K562 (cell line): Measurements from ENCODE around the gene MTMR12.
"Not testable (repeated sequence)": the region's sequence is repeated elsewhere in the genome, so short reads cannot be mapped to it uniquely, and the experiment has no call there.

ENCODE experiments used
- E4F1 ChIP-seq: fragments of 250-450 bp; sonication (Bioruptor Pico); IDR thresholded peaks from 2 replicates; pipeline ENCODE4 v1.5.0; 2021; ENCODE audit warnings: mild to moderate bottlenecking, borderline replicate concordance
- MYNN ChIP-seq, 2 experiments: sonication (generic); formaldehyde crosslinking in 1 of 2; IDR thresholded peaks; 2 replicates each; pipeline versions ENCODE4 v1.5.0 to v1.6.1; 2016 to 2020; ENCODE audit warnings: antibody characterized with exemption in 1 of 2, missing genetic modification reagents in 1 of 2
- ZC3H11A ChIP-seq: IDR thresholded peaks from 2 replicates; pipeline ENCODE4 v1.6.1; 2012; ENCODE audit warnings: low read depth, low read length, improper control_type of control experiment
- ZNF408 ChIP-seq: fragments of 250-450 bp; sonication (Bioruptor Pico); IDR thresholded peaks from 2 replicates; pipeline ENCODE4 v1.4.0; 2020; ENCODE audit warnings: low read depth, mild to moderate bottlenecking, moderate library complexity
- ZZZ3 ChIP-seq: fragments of 450-650 bp; IDR thresholded peaks from 2 replicates; pipeline ENCODE4 v1.6.1; 2016; ENCODE audit warnings: antibody characterized with exemption, mild to moderate bottlenecking, moderate library complexity

- TF ChIP-seq ZNF408; MYNN (IDR thresholded peaks at IDR 0.05); MYNN (CRISPR knock-in tag; IDR thresholded peaks at IDR 0.05); E4F1 (CRISPR knock-in tag); ZZZ3; ZC3H11A: not testable (repeated sequence)
These were observed 22.8 kb downstream of the MTMR12 start for GRCh38 chr5:32289986-32290385.
